GM19452 (cell line): ENCODE results near the gene MBOAT2.
"Not testable (repeated sequence)": the region's sequence is repeated elsewhere in the genome, so short reads cannot be mapped to it uniquely, and the experiment has no call there.

ENCODE experiments used
- ATAC-seq: cut with Tn5 transposase; IDR thresholded peaks from one replicate; pipeline ENCODE4 v1.9.1; 2021; ENCODE audit not compliant: unreplicated experiment

MBOAT2 gene

DNA sequence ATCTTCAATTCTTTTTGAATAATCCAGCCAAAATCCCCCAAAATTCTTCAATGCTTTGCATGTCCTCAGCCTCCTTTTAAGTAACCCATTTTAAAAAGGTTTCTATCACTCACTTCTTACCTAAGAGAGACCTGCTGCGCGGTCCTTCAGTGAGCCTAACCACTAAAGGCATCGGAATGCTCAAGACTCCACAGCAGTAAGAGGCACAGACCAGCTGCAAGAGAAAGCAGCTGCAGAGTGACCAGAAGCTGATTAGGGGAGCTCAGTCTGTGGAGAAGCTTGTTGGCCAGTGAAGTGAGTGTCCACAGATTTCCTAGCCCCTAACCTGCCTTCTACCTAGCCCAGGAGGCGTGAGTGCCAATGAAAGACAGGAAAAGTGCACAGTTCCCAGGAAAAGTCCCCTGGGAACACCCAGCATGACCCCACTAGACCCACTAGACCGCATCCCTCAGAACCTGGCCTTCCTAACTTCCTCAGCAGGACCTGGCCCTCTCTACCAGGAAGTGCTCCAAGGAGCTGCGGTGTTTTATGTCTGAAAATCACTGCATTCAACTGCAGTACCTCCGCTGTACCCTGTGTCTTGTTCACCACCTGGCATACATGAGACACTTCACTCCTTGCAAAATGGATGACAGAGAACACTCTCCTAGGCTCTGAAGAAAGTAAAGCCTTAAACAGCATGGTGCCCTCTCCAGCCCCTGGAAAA lies 10.1 kb downstream of the MBOAT2 start:
- ATAC-seq = no peak

DNA sequence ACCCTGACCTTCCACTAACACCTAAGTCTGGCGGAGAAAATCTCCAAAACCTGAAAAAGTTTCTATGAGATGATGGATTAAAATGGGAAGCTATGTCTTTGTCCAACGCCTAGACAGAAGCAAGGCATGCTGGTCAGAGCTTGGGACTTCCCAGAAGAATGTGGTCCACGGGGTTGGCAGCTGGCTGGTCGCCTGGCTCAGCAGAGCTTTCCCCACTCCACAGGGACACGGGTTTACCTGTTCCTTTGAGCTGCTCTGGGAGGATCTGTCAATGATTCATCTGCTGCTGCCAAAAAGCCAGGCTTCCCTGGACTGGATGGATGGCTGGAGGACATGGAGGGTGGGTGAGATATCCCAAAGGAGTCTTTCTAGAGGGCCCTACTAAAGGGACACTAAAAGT lies 10.8 kb downstream of the MBOAT2 start:
- ATAC-seq = no peak

DNA sequence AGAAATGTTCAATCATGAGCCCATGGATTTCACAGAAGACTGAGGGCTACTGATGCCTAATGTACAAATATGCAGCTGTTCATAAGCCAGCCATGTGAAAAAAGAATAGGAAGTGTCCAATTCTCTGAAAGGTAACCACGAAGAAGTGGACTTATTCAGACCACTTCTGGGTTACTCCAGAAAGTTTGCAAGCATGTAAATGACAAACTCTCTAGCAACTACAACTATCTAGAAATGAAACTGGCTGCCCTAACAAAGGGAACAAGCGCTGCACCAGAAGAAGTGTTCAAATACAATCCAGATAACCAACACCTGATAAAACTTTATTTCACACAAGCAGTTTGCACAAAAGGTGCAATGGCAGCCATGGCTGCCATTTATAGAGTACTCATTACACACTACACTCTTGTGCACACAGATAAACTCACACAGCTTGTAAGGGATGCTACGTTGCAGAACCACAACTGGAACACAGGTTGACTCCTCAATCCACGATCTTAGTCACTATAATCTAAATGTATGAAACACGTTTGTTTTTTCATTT lies 13.9 kb downstream of the MBOAT2 start:
- no peak for ATAC-seq

DNA sequence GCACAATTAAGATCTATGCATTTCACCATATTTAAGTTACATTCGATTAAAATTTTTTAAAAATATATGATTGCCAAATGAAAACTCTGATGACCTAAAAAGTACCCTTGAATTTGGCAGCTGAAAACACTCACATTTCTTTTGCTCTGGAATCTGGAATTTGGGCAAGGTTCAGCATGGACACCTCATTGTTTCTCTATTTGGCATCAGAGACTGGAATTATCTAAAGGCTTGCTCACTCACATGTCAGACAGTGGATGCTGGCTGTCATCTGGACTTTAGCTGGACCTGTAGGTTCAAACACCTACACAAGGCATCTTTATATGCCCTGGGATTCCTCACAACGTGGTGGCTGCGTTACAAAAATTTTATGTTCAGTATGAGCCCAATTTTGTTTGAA lies 16.1 kb downstream of the MBOAT2 start:
- ATAC-seq = no peak

DNA sequence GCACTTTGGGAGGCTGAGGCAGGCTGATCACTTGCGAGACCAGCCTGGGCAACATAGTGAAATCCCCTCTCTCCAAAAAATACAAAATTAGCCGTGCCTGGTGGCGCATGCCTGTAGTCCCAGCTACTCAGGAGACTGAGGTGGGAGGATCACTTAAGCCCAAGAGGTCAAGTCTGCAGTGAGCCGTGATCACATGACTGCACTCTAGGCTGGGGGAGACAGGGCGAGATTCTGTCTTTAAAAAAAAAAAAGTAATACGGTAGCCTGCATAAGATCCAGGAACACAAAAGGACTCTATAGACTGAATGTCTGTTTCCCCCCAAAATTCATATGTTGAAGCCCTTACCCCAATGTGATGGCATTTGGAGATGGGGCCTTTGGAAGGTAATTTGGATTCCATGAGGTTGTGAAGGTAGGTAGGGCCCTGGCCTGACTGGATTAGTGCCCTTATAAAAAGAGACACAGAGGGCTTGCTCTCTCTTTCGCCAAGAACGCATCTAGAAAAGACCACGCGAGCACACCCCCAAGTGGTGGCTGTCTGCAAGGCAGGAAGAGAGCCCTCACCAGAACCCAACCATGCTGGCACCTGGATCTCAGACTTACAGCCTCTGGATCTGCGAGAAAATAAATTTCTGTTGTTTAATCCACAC lies 17.0 kb downstream of the MBOAT2 start:
- ATAC-seq = no peak

DNA sequence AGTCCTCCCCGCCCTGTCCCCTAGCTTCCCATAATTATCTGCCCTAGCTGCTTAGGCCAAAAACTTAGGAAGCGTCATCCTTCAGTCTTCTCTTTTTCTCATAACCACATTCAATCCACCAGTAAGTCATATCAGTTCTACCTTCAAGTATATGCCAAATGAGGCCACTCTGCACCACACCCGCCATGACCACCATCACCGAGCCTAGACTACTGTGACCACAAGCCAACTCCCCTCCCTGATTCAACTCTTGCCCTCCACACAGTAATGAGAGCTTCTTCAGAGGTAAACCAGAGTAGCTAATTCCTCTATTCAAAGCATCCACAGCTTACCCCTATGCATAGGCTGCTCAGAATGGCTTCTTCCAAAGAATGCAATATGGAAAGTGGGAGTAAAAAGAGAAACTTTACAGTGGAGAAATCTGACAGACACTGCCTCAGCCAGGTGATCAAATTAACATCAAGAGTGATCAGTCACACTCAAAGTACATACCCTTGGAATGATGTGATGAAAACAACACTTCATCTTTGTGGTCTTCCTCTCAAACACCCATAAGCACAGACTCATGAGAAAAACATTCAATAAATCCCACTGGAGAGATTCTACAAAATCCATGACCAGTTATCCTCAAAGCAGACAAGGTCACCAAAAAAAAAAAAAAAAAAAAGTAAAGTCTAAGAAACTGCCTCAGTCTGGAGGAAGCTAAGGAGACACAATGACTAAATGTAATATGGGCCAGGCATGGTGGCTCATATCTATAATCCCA lies 17.7 kb downstream of the MBOAT2 start:
- no peak for ATAC-seq

DNA sequence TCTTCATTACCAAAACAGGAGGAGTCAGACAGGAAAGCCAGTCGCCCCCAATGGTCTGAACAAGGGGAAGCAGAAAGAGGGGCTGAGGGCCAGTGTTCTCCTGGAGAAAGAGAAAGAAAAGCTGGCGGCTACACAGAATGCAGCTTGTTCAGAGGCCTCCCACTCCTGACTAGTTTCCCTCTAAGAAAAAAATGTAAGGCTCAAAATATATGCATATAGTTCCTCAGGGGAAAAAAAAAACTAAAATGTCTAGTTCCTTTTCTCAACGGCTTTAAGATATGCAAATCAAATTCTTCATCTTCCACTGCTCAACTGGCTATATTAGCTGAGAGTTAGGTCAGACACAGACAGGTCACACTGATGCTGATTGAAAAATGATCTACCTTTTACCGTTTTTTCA lies 18.6 kb downstream of the MBOAT2 start:
- no peak for ATAC-seq

DNA sequence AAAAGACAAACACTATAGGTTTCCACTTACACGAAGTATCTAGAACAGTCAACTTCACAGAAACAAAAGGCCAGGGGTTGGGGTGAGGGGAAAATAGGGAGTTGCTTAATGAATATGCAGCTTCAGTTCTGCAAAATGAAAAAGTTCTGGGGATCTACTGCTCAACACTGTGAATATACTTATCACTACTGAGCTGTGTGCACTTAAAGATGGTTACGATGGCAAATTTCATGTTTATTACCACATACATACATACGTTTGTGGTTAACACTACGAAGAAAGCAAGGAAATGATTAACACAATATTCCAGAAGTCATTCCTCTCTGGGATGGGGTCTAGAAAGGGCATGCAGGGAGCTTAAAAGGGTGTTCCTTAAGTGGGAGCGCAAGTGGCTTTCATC lies 19.3 kb downstream of the MBOAT2 start:
- no peak for ATAC-seq

DNA sequence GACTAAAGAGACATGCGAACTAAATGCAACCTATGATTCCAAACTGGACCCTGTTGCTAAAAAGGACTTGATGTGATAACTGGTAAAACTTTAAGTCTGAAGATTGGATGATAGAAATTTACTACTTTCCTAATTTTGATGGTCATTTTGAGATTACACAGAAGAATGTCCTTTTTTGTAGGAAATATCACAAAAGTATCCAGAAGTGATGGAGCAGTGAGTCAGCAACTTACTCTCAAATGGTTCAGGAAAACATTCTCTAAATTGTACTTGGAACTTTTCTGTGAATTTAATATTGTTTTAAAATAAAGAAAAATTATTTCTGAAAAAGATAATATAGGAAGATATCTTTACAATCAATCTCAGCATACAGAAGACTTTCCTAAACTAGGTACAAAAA lies 19.9 kb downstream of the MBOAT2 start:
- no peak for ATAC-seq

DNA sequence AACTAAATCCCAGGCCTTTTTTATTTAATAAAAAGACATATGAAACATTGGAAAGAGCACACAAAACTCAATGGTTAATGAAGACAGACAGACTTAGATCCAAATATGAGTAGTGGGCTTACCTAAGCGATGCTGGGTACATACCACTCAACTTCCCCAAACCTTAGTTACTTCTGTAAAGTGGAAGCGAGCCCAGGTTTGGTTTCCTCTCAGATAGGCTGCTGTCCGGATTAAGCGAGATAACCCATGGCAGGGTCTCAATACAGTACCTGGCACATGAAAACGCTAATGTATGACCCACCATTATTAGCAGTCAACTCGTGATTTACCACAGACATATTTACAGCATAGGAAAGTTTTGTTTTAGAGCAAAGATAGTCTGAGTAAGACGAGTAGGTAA lies 21.6 kb downstream of the MBOAT2 start:
- no peak for ATAC-seq

DNA sequence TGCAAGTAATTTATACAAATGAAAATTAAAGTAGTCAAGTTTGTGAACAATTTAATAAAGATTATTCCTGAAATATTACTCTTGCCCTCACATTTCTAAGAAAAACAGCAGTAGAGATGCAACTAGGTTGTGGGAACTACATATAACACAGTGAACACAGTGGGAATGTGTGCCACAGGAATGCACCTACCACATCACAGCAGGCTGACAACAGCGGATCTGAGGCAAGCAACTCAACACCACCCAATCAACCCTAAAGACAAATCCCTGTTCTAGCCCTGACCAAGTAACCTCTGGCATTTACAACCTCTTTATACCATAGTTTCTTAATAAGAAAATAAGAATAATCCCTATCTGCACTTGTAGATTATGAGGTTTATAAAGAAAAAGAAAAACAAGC lies 23.4 kb downstream of the MBOAT2 start:
- ATAC-seq = no peak

DNA sequence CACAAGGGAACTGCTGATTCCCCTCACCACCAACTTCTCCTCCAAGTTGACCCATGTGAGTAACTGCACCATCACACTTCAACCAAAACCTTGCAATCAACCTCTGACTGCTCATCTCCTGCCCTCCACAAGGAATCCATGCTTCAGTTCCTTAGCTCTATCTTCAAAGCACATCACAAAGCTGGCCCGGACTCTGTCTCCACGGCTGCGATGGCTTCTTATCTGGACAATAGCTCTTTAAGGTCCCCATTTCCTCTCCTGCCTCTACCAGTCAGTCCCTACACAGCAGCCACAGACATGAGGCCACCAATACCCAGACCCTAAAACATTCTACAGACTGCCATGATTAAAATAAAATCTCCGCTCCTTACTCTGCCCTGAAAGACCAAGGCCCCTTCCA lies 25.7 kb downstream of the MBOAT2 start:
- no peak for ATAC-seq

DNA sequence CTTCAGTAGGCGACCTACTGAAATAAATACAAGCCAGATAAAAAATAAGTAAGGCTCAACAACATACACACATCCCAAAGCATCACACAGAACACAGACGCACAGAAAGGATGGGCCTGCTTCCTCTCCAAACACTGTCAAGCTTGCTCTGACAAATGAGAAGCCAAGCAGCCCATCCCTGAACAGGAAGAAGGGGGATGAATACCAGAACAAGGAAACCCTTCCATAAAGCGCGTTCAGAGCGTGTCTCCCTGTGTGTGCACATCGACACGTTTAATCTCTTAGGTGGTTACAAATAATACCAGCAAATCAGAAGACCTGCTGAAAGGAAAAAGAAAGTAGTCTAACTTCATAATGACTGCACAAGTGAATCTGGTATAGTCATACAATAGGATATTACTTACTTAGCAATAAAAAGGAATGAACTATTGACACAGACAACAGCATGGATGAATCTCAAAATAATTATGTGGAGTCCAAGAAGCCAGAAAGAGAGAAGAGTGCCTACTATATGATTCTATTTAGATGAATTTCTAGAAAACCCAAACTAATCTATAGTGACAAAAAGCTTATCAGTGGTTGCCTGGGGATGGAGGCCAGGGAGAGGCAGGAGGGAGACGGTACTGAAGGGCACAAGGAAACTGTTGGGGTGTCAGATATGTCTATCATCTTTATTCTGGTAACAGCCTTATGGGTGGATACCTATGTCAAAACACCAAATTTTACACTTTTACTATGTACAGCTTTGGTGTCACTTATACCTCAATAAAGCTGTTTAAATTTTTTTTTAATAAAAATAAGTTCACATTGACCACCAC lies 26.8 kb downstream of the MBOAT2 start:
- no peak for ATAC-seq

DNA sequence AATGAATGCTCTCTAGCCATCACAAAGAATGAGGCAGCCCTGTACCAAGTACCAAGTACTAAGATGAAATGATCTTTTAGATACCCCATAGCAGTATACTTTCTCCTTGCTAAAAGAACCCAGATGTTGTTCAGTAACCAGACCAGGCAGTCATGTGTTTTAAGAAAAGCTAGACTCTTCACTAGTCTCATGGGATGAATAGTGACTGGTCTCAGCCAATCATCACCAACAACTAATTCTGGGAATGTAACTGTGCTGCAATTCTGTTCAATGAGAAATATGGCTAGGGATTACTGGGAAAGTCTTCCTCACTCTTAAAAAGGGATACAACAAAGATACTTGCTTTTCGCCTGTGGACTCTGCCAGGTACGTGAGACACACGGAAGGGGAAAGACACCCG lies 29.5 kb downstream of the MBOAT2 start:
- no peak for ATAC-seq

DNA sequence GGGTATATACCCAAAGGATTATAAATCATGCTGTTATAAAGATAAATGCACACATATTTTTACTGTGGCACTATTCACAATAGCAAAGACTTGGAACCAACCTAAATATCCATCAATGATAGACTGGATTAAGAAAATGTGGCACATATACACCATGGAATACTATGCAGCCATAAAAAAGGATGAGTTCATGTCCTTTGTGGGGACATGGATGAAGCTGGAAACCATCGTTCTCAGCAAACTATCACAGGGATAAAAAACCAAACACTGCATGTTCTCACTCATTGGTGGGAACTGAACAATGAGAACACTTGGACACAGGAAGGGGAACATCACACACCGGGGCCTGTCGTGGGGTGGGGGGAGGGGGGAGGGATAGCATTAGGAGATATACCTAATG lies 30.5 kb downstream of the MBOAT2 start:
- not testable (repeated sequence) for ATAC-seq

DNA sequence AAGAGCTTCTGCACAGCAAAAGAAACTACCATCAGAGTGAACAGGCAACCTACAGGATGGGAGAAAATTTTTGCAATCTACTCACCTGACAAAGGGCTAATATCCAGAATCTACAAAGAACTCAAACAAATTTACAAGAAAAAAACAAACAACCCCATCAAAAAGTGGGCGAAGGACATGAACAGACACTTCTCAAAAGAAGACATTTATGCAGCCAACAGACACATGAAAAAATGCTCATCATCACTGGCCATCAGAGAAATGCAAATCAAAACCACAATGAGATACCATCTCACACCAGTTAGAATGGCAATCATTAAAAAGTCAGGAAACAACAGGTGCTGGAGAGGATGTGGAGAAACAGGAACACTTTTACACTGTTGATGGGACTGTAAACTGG lies 30.9 kb downstream of the MBOAT2 start:
- ATAC-seq = not testable (repeated sequence)

DNA sequence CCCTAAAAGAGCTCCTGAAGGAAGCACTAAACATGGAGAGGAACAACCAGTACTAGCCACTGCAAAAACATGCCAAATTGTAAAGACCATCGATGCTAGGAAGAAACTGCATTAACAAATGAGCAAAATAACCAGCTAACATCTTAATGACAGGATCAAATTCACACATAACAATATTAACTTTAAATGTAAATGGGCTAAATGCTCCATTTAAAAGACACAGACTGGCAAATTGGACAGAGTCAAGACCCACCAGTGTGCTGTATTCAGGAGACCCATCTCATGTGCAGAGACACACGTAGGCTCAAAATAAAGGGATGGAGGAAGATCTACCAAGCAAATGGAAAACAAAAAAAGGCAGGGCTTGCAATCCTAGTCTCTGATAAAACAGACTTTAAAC lies 34.1 kb downstream of the MBOAT2 start:
- ATAC-seq = not testable (repeated sequence)

DNA sequence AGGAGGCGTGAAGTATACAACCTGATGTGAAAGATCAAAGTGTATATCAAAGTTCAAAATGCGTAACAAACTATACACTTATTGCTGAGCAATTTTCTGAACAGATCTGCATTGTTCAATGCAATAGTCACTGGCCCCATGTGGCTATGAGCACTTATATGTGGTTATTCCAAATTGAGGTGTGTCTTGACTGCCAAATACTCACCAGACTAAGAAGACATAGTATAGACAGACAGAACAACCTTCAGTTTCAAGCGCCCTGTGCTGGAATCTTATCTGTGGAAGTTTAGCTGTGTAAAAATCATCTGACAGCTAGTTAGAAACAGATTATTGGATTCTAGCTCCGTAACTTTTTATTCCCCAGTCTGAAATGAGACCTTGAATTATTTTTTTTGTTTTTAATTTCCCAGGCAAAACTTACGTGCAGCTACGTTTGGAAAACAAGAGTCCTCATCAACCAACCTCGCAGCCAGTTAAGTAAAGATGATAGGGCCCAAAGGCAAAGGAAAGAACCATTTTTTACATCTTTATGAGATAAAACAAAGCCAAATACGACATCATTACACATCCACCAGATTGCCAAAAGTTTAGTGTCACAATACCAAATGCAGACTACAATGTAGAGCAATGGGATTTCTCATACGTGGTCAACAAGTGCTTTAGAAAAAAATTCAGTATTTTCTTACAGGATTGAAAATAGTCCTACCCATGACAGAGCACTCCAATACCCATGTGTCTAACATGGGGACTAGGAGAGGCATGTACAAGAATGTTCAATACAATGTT lies 37.2 kb downstream of the MBOAT2 start:
- no peak for ATAC-seq

DNA sequence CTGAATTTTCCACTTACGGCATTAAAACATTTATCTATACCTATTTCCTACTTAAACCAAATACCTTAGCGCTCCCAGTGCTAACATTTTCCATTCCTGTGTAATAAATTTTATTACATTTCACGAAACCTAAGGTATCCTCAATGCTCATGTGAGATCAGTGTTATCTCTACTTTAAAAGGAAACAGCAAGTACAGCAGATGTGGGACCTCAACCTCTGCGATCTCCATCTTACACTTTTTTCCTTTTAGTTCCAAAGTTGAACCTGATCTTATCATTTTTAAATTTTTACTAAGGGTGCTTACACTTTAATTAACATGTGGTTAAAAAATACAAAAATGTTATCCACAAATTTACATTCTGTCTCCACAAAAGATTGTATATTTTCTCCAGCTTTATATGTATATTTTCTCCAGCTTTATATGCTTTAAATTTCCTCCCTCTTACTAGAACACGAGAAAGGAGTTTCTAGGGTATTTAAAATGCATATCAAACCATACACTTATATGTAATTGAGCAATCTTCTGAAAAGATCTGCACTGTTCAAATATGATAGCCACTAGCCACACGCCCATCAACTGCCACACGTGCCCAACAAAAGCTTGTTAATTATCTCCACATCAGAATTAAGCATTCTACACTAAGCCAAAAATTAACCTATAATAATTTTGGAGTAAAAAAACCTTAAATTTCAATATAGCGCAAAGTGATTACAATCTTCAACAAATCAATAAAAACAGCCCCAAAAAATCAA lies 38.1 kb downstream of the MBOAT2 start:
- ATAC-seq = no peak

DNA sequence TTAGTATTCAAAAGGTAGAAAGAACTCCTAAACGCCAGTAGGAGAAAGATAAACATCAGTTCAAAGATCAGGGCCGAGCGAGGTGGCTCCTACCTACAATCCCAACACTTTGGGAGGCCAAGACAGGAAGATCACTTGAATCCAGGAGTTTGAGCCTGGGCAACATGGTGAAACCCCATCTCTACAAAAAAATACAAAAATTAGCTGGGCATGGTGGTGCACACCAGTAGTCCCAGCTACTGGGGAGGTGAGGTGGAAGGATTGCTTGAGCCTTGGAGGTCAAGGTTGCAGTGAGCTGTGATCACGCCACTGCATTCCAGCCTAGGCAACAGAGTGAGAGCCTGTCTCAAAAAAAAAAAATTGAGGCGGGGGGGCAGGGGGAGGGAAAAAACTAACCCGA lies 40.6 kb downstream of the MBOAT2 start:
- ATAC-seq = no peak
